ENCODE results near the gene ANKRD11.
"Not testable (repeated sequence)": the region's sequence is repeated elsewhere in the genome, so short reads cannot be mapped to it uniquely, and the experiment has no call there.

ANKRD11 gene

GRCh38 chr16:89442990-89443726 lies 47.2 kb downstream of the ANKRD11 start:
- peak; percentile 86 for DNase-seq

GRCh38 chr16:89442588-89442987 lies 47.8 kb downstream of the ANKRD11 start:
- in situ Hi-C loops (cut with HindIII; ENCODE audit: low pct_ligation_motif_present, low pct_unique_long_range_greater_than_20kb, low sequenced_read_pairs): no loop called here
- DNase-seq: peak; percentile 23

More at GRCh38 chr16:89442990-89443726, 47.2 kb downstream of the ANKRD11 start:
- in situ Hi-C loops (cut with HindIII; ENCODE audit: low pct_ligation_motif_present, low pct_unique_long_range_greater_than_20kb, low sequenced_read_pairs): no loop called here

DNA sequence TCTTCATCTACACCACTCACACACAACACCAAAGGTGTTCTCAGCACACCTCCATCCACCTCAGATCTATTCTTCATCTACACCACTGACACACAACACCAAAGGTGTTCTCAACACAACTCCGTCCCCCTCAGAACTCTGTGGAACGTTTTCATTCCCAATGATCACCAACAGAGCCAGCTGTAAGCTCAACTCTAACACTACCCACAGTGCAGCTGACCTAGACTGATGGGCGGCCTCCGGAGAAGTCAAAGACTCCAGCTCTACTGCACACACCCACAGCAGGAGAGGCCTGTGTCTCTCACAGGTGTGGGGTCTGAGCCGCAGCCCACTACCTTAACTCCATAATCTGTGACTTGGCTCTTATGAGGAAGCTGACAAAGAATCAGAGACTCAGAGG lies 50.7 kb downstream of the ANKRD11 start:
- in situ Hi-C loops (cut with HindIII; ENCODE audit: low pct_ligation_motif_present, low pct_unique_long_range_greater_than_20kb, low sequenced_read_pairs): no loop called here
- DNase-seq: no peak

DNA sequence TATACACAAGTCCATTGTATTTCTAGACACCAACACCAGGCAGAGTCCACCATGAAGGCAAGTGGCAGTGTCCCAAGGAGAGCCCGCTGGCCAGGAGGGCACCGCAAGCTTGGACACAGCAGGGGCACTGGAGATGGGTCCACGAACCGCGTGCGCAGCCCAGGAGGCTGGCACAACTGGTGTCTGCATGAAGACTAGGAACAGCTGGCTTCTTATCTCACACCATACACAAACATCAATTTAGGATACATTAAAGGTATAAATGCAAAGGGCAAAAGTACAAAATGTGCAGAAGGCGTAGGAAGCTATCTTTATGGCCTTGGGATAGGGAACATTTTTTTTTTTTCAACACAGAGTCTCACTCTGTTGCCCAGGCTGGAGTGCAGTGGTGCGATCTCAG lies 52.4 kb downstream of the ANKRD11 start:
- DNase-seq: no peak
- in situ Hi-C loops (cut with HindIII; ENCODE audit: low pct_ligation_motif_present, low pct_unique_long_range_greater_than_20kb, low sequenced_read_pairs): no loop called here

- in situ Hi-C loops (cut with HindIII; ENCODE audit: low pct_ligation_motif_present, low pct_unique_long_range_greater_than_20kb, low sequenced_read_pairs): no loop called here
- DNase-seq: no peak
These were observed 52.9 kb downstream of the ANKRD11 start for GRCh38 chr16:89437251-89437987.

GRCh38 chr16:89436366-89436765 lies 54.0 kb downstream of the ANKRD11 start:
- no peak for DNase-seq
- in situ Hi-C loops (cut with HindIII; ENCODE audit: low pct_ligation_motif_present, low pct_unique_long_range_greater_than_20kb, low sequenced_read_pairs): no loop called here

DNA sequence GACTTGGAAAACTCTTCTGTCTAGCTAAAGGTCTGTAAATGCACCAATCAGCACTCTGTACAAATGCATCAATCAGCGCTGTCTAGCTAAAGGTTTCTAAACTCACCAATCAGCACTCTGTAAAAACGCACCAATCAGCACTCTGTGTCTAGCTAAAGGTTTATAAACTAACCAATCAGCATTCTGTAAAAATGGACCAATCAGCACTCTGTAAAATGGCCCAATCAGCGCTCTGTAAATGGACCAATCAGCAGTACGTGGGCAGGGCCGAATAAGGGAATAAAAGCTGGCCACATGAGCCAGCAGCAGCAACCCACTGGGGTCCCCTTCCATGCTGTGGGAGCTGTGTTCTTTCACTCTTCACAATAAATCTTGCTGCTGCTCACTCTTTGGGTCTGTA lies 55.3 kb downstream of the ANKRD11 start:
- in situ Hi-C loops (cut with HindIII; ENCODE audit: low pct_ligation_motif_present, low pct_unique_long_range_greater_than_20kb, low sequenced_read_pairs); DNase-seq: not testable (repeated sequence)

DNA sequence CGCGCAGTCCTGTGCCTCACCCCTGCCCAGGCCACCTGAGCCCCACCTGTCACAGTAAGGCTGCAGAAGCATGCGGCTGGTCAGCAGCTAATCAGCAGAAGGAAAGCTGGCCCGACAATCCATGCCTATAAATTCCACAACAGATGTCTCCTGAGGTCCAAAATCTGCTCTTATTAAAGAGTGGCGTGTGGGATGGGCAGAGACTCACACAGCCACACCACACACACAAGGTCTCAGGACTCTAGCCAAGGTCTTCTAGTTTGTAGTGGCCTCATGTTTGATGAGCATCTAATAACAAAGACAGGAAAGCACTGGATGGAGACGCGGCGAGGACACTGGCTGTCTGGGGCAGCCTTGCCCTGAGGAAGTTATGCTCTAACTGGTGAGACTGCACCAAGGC lies 55.9 kb downstream of the ANKRD11 start:
- no peak for DNase-seq
- in situ Hi-C loops (cut with HindIII; ENCODE audit: low pct_ligation_motif_present, low pct_unique_long_range_greater_than_20kb, low sequenced_read_pairs): no loop called here

DNA sequence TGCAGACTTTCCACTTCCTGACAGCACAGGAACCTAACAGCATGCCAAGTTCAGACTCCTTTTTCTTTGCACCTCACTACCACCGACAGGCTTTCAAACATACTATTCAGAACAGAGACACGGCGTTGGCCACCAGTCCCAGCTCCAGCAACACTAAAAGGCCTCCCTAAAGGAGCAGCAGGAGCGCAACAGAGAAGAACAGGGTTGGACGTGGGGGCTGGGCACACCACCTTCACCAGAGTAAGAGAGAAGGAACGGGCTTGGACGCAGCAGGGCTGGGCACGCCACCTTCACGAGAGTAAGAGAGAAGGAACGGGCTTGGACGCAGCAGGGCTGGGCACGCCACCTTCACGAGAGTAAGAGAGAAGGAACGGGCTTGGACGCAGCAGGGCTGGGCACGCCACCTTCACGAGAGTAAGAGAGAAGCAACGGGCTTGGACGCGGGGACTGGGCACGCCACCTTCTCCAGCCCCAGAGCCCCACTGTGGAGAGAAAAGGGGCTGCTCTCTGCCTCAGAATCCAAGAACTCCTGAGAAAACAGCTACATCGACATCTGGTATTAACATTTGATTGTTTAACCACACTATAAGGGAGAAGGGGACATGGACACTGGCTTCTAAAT lies 56.9 kb downstream of the ANKRD11 start:
- in situ Hi-C loops (cut with HindIII; ENCODE audit: low pct_ligation_motif_present, low pct_unique_long_range_greater_than_20kb, low sequenced_read_pairs); DNase-seq: not testable (repeated sequence)

DNA sequence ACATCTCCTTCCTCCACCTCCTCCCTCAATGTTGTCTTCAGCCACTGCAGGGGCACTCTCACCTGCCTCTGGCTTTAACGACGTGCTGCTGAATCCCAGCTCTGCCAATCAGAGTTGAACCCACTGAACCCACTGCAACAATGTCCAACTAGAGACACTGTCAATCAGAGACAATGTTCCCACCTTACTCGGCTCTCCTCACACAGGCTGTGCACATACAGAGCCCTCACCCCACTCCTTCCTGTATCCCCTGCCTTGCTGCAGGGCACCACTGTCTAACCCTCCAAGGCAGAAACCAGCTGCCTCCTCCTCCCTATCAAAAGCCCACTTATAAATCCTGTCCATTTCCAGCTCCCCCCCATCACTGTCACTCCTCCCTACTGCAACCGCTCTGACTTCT lies 58.7 kb downstream of the ANKRD11 start:
- in situ Hi-C loops (cut with HindIII; ENCODE audit: low pct_ligation_motif_present, low pct_unique_long_range_greater_than_20kb, low sequenced_read_pairs): no loop called here
- DNase-seq: no peak

GRCh38 chr16:89431158-89431584 lies 59.2 kb downstream of the ANKRD11 start:
- DNase-seq: no peak
- in situ Hi-C loops (cut with HindIII; ENCODE audit: low pct_ligation_motif_present, low pct_unique_long_range_greater_than_20kb, low sequenced_read_pairs): no loop called here

GRCh38 chr16:89430436-89431157 lies 59.8 kb downstream of the ANKRD11 start:
- no peak for DNase-seq
- in situ Hi-C loops (cut with HindIII; ENCODE audit: low pct_ligation_motif_present, low pct_unique_long_range_greater_than_20kb, low sequenced_read_pairs): no loop called here

DNA sequence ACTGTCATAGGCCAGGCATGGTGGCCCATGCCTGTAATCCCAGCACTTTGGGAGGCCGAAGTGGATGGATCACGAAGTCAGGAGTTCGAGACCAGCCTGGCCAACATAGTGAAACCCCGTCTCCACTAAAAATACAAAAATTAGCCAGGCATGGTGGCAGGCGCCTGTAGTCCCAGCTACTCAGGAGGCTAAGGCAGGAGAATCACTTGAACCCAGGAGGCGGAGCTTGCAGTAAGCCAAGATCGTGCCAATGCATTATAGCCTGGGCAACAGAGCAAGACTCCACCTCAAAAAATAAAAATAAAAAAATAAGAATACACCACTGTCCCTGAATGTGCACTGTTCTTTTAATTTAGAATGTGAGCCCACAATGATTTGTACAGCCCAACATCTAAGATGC lies 61.8 kb downstream of the ANKRD11 start:
- in situ Hi-C loops (cut with HindIII; ENCODE audit: low pct_ligation_motif_present, low pct_unique_long_range_greater_than_20kb, low sequenced_read_pairs); DNase-seq: not testable (repeated sequence)

DNA sequence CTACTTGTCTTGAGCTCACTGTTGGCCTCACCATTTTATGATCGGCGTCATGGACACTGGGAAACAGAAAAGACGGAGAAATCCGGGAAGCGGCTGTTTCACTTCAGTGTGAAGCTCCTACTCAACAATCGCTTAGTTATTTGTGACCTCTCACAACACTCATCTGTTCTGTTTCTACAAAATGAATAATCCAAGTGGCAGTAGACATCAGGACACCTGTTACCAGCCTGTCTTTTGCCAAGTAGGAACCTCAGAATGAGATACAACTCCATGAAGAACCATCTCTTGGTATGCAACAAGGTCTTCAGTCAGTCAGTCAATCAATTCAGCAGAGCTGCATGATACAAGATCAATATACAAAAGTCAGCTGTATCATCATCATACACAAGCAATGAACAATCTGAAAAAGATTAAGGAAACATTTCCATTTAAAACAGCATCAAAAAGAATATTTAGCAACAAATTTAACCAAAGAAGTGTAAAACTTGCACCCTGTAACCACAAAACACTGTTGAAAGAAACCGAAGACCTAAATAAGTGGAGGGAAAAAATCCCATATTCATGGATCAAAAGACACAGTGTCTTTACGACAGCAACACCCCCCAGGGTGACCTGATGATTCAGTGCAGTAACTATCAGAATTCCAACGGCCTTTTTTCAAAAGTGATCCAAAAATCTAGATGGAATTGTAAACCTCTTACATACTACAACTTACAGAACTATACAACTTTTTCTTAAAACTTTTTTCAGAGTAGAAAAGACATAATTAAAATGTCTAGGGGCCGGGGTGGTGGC lies 63.4 kb downstream of the ANKRD11 start:
- peak; percentile 17 for DNase-seq
- in situ Hi-C loops (cut with HindIII; ENCODE audit: low pct_ligation_motif_present, low pct_unique_long_range_greater_than_20kb, low sequenced_read_pairs): no loop called here

DNA sequence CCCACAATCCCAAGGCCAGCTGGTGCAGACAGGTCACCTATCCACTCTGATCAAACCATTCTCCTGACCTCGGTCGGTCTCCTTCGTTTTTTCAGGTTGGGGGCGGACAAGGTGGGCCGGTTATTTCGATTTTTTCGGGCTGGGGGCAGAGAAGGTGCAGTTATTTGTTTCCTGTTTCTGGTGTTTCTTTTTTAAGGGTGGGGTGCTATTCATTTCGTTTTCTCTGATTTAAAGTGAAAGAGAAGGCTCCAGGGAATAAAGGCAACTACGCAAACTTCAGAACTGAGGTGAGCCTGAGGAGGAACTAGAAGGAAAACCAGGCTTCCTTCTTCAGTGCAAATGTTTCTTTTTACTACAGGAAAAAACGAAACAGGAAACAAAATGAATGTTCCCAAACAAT lies 64.8 kb downstream of the ANKRD11 start:
- no peak for DNase-seq
- in situ Hi-C loops (cut with HindIII; ENCODE audit: low pct_ligation_motif_present, low pct_unique_long_range_greater_than_20kb, low sequenced_read_pairs): no loop called here

- no peak for DNase-seq
- in situ Hi-C loops (cut with HindIII; ENCODE audit: low pct_ligation_motif_present, low pct_unique_long_range_greater_than_20kb, low sequenced_read_pairs): no loop called here
These were observed 66.6 kb downstream of the ANKRD11 start for GRCh38 chr16:89423681-89424260.

GRCh38 chr16:89422905-89423630 lies 67.3 kb downstream of the ANKRD11 start:
- in situ Hi-C loops (cut with HindIII; ENCODE audit: low pct_ligation_motif_present, low pct_unique_long_range_greater_than_20kb, low sequenced_read_pairs): no loop called here
- peak; percentile 78 for DNase-seq

Measured in ACHN (cell line).